GM18508 (cell line): ENCODE measurements around the gene NOVA2.

Source experiments
- ATAC-seq: cut with Tn5 transposase; IDR thresholded peaks from one replicate; pipeline ENCODE4 v1.9.1; 2021; ENCODE audit warnings: moderate number of reproducible peaks; ENCODE audit not compliant: insufficient read depth, unreplicated experiment

Gene NOVA2, protein sequence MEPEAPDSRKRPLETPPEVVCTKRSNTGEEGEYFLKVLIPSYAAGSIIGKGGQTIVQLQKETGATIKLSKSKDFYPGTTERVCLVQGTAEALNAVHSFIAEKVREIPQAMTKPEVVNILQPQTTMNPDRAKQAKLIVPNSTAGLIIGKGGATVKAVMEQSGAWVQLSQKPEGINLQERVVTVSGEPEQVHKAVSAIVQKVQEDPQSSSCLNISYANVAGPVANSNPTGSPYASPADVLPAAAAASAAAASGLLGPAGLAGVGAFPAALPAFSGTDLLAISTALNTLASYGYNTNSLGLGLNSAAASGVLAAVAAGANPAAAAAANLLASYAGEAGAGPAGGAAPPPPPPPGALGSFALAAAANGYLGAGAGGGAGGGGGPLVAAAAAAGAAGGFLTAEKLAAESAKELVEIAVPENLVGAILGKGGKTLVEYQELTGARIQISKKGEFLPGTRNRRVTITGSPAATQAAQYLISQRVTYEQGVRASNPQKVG

DNA sequence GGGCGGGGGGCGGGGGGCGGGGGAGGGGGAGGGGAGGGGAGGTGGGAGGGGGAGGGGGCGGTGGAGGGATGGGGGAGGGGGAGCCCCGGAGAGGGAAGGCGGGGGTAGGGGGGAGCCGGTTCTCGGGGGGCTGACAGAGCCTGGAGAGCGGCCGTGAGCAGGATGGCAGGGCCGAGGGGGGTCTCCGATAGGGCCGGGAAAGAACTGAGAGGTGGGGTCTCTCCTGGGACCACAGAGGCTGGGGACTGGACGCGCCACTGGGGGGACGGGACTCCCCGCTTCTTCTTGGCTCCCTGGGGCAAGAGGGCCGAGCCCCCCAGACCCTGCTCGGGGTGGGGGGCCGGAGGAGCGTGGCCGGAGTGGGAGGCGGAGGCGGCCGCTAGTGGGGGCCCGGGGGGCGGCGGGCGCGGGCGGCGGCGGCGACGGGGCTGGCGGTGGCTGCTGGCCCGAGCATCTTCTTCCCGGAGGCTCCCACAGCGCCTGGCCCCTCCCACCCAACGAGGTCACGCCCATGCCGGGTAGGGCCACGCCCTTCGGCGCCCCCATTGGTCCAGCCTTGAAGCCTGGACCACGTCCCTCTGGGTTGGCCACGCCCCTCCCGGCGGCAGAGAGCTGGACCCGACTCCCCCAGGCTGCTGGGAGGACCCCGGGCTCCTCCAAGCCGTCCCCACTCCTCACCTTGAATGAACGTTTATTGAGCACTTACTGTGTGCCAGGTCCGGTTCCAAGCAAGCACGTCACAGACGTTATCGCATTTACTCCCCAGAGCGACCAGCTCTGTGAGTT is at the start of gene NOVA2:
TSS of gene NOVA2 (minus strand) at position 313 of the 786 bp plus-strand sequence. CDS start 514 bp downstream, outside the sequence.
- no peak for ATAC-seq

DNA sequence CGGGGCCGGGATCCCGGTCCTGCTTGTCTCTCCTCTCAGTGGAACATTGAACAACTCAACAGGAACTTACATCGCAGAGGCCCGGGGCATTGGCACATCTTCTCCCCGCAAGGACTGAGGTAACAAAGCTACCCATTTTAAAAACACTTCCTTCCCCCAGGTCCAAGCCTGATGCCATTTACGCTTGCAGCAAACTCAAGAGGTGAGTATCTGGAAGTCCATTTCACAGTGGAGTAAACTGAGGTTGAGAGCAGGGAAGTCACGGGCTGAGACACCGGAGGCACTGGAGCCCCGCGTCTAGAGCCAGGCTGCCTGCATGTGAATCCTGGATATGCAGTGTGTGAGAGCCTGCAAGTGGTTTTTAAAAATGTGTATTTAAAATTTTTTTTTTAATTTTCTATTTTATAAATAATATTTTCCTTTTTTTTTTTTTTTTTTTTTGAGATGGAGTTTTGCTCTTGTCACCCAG is 49.7 kb upstream of the NOVA2 start:
- no peak for ATAC-seq

DNA sequence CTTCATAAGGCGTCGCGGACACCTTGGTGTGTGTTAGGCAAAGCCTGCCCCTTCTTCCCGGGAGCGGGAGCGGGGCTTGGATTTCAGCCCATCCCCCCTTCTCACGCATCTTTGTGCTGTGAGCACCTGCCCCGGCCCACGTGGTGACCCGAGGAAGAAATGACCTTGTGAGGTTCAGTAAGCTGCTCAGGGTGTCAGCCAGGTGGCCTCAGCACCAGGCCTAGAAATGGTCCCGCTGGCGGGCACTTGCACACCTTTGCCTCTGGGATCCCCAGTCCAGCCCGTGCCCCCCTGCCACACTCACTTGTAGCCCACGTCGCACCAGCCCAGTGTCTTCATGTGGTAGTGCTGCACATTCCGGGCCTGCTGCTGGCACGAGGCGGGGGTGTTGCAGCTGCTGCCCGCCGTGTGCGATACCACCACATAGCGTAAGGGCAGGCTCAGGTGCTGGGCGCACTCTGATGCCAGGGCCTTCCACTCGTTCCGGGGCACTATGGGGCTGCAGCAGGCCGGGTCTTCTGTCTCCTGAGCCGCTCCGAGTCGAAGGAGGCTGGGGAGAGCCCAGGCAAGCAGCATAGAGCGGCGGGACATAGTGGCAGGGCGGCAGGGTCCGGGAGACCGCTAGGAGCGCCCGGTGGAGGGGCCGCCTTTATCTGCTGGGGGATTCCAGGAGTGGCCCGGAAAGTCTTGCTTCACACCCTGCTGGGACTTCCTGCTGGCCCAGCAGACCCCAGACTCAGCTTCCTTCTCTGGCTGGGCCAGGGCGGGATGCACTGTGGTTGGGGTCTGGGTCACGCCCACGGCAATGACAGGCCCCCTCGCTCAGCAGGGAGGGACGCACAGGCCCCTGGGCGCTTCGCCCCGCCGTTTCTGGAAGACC is 49.0 kb upstream of the NOVA2 start, which contains the start of gene PGLYRP1:
TSS of gene PGLYRP1 (minus strand) at position 623 of the 880 bp plus-strand sequence. CDS start at position 591, 32 bp downstream.
- no peak for ATAC-seq

DNA sequence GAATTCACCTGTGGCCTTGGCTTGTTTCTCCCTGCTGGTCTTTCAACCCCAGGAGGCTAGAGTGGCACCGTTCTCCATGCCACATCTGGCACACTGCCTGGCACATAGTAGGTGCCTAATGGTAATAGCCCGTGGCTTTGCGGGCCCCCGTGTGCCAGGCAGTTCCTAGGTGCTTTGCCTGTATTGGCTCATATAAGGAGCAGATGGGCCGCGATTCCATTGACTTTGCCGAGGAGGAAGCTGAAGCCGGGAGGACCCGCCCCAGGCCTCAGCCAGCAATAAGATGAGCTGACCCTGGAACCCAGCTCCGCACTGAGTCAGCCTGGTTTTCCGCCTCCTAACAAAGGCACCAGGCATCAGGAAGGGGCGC is 48.4 kb upstream of the NOVA2 start:
- ATAC-seq: no peak

DNA sequence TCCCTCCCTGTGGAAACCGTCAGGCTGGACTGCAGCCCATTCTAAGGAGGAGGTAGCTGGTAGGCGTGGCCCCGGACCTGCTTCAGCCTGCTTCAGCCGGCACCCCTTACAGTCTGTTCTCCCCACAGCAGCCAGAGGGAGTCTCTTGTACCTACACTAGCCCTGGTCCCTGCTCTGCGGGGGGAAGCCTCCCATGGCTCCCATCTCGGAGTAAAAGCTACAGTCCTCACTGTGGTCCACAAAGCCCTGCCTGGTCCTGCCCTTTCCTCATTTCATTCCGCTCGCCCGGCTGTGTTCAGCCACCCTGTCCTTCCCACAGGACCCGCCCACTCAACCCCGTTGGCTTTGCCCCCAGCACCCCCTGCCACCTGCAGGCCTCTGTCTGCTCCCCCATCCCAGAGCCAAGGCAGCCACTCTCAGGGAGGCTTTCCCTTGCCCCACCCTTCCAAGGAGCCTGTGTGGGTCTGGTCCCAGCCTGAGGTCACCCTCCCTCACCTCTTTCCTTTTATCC is 47.9 kb upstream of the NOVA2 start:
- no peak for ATAC-seq

DNA sequence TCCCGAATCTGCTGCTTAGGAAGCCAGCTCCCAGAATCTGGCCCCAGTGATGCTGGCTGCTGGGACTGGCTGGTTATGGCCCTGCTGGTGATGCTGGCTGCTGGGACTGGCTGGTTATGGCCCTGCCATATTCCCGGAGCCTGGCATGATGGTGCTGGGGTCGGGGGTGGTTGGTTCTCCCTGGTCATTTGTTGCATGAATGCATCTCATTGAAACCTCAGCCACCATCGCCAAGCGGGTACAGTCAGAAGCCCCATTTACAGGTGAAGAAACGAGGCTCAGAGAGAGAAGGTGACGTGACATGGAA is 47.1 kb upstream of the NOVA2 start:
- ATAC-seq: no peak

DNA sequence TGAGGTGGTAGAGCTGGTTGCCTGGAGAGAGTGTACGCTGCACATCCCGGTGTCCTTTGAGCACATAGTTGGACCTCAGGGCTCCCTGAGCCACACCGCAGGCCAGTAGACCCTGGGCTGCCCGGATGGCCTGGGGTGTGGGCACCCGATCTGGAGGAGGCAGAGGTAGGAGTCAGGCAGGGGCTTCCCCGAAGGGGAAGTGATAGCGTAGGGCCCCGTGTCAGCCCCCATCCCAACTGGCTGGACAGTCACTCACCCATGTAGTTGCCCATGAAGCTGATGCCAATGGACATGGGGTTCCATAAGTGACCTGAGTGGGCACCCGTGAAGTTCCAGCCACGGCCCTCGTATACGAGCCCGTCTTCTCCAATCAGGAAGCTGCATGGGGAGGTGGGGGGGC is 45.6 kb upstream of the NOVA2 start:
- no peak for ATAC-seq

DNA sequence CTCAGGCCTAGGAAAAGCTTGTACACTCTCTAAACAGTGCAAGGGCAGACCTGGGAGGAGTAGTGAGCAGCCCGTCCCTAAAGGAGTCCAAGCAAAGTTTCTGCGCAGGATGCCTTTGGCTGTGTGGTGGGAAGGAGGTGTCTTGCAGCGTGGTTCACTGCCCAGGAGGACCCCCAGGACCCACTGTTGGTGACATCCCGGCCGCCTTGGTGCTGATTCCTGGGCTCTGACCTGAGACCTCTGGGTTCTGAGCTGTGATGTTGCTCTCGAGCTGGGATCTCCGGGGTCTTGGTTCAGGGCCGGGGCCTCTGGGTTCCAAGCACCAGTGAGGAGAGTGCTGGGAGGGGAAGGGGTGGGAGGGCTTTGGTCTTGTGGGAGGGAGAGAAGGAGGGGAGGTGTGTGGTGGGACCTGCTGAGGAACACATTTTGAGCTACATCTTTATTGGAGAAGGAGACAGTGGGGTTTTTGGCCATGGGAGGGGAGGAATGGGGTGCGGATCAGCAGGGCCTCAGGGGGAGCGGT is 45.1 kb upstream of the NOVA2 start:
- ATAC-seq: no peak

DNA sequence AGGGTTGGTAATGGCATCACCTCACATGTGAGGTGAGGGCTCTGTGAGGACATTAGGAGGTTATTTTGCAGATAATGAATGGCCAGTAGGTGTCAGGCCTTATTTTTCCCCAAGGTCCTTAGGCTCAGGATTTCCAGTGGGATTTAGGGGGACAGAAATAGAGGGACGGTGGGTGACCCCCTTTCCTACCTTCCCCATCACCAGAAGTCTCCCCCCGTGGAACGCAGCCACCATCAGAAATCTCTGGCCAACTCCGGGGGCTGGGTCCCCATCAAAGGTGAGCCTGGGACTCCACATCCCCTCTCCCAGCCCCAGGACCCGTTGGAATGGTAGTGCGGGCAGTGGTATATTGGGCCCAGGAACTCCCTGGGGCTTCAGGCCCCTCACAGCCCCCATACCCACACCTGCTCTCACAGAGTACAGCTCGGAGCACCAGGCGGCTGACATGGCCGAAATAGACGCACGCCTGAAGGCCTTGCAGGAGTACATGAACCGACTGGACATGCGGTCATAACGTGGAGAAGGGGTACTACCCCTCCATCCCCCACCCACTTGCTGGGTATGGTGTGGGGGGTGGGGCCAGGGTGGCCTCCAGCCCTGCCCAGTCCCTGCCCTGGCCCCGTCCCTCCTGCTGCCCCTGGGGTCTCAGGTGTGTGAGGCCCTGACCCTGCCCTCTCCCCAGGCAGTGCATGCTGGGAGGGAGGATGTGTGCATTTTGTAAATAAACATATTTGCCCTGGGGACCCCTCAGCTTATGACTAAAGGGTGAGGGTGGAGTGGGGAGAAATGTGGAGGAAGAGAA is 44.4 kb upstream of the NOVA2 start:
- no peak for ATAC-seq

DNA sequence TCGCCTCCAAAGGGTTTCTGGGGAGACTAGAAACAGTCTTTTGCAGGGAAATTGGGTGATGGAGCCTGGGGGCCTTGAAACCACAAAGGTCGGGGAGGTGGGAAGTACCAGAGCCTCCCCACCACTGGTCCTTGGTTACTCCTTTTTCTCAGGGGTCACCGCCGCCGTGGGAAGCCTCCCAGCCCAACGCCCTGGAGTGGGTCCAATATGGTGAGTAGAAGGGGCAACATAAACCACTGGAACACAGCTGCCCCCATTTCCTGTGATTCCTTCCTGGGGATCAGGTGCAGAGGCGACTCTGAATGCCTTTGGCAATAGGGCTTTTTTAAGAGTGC is 43.4 kb upstream of the NOVA2 start:
- no peak for ATAC-seq

DNA sequence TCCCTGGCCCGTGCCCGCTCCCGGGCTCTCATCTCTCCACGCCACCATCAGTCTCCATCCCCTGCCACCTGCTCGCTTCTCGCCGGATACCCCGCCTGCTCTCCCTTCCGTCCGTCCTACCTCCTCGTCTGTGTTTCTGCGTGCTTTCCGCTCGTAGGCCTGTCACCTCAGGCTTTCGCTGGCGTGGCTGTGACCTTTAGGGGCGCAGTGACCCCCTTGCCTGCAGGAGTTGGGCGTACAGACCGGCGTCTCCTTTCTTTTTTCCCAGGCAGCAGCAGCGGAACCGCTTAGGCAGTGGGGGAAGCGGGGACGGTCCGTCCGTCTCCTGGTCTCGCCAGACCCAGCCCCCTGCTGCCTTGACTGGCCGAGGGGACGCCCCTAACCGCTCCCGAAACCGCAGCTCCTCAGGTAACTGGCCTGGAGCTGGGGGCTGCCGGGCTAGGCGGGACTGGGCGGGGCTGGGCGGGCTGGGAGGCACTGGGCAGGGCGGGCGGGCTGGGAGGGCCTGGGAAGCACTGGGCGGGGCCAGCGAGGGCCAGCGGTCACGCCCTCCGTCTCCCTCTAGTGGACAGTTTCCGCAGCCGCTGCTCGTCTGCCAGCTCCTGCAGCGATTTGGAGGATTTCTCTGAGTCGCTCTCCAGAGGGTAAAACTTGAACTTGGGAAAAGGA is 42.9 kb upstream of the NOVA2 start:
- ATAC-seq: no peak

DNA sequence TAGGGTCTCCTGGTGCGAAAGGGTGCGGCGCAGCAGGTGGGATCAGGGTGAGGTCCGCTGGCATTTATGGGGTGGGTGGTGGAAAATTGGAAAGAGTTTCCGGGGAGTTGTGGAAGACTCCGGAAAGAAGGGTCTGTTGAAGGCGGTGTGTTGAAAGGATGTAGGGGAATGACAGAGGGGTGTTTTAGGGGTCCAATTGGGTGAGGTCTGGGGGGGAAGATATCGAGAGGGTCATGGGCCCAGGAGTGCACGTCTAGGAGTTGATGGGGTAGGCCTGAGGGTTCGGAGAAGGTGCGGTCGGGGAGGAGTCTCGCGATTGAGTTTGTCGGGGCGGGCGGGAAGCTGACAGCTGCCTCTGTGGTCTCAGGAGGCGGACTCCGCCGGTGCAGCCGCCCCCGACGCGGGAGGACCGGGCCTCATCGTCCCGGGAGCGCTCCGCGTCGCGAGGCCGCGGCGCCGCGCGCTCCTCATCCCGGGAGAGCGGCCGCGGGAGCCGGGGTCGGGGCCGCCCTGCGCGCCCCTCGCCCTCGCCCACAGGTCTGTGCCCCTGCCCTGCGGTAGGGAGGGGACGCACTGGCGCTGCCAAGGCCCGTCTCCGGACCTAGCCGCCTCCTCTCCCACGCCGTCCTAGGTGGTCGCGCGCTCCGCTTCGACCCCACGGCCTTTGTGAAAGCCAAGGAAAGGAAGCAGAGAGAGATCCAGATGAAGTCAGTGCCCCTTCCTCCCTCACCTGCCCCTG is 42.2 kb upstream of the NOVA2 start:
- no peak for ATAC-seq

DNA sequence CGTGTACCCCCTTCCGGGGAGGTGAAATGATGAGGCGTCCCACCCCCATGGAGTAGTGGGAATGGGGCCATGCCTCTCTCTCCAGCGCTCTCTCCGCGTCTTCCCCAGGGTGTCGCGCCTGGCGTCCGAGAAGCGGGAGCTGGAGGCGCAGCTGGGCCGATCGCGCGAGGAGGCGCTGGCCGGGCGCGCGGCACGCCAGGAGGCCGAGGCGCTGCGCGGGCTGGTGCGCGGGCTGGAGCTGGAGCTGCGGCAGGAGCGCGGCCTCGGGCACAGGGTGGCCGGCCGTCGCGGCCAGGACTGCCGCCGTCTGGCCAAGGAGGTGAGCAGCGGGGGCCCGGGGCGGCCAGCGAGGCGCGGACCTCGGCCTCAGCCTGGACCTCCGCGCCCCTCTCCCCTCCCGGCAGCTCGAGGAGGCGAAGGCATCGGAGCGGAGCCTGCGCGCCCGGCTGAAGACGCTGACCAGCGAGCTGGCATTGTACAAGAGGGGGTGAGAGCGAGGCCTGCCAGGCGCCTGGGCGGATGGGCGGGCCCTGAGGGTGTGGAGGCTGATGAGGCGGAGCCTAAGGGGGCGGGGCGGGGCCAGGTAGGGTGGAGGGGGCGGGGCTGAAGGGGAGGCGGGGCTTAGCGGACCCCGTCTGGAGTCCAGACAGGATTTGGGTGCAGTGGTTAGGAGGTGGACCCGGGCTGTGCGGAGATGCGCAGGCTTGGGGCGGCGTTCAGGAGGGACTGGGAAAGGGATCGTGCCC is 41.4 kb upstream of the NOVA2 start:
- ATAC-seq: no peak

DNA sequence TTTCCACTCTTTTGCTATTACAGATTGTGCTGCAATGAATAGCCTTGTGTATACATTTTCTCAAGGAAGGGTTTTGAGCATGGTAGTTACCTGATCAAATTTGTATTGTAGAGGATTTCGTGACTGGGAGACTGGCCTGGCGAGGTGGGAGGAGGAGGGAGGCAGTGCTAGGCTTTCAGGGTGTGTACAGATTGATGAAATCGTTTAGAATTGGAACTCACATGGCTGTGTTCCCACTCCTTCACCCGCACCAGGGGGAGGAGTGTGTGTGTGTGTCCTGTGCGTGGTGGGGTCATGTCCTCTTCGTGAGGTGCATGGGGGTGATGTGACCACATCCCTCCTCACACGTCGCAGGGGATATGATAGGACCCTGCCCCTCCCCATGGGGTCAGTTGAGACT is 40.9 kb upstream of the NOVA2 start:
- no peak for ATAC-seq

DNA sequence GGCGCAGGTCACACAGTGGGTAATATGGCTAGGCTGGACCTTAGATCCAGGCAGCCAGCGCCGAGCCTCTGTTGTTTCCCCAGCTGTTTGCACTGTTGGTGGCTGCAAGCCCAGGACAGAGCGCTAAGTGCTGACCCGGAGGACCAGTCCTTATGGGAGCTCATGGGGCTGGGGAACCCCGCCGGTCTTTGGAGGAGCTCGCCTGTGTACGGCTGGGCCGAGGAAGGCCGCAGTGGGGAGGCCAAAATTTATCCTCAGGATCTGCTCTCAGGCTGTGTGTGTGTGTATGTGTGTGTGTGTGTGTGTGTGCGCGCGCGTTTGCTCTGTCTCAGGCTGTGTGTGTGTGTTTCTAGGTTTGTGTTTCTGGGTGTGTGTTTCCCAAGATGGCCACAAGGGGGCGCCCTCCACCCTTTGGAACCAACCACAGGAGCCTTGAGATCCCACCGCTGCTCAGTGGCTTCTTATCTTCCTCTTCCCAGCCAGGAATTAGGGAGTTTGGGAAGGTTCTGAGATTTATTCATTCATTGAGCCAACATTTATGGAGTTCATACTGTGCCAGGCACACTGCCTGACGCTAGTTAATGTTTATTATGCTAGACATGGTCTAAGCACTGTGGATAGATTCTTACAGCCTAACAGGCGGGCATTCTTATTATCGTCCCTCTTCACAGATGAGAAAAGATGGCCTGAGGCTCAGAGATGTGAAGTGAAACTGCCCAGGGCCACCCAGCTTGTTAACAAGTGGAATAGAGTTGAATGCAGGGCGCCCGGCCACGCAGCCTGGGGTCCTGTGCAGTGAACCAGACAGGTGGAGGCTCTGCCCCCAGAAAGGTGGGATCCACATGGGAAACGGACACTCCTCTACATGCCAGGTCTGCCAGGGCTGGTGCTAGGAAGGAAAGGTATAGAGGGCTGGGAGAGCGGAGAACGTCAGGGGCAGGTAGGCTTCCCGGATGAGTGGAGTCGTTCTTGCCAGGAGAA is 36.2 kb upstream of the NOVA2 start:
- no peak for ATAC-seq

DNA sequence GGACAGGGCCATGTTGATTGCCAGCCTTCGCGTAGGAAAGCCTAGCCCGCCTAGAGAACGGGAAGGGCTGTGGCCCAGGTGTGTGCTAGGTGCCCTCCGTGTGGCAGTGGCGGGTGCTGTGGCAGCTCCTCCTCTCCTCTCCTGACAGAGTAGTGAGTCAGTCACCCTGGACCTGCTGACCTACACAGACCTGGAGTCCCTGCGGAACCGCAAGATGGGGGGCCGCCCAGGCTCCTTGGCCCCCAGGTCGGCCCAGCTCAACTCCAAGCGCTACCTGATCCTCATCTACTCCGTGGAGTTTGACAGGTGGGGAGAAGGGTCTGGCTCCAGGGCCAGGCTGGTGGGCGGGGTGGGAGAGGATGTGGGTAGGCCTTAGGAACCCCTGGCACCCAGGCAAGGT is 32.7 kb upstream of the NOVA2 start:
- ATAC-seq: no peak
